ENCODE data around the gene NTMT1. TPM values are rescaled to one million over a fixed set of nuclear protein-coding genes. Genes with fewer than 3 reads are reported as not detected.

NTMT1 gene
- total RNA-seq, 1 experiment from 2014 or later: 84.8 TPM

GRCh38 chr9:129655154-129655553 is 29.2 kb downstream of the NTMT1 start:
- intact Hi-C loops (cut with micrococcal nuclease): no loop called here
- Histone ChIP-seq H3K27ac (ENCODE audit: low read depth, low read length) (no peak overlapping the region), H3K79me2 (ENCODE audit: insufficient read depth, low read length) (no peaks in the 10 kb centered on the region)

More at GRCh38 chr9:129655154-129655553, 29.2 kb downstream of the NTMT1 start:
- ChIA-PET POLR2A (no interaction called here), RAD21 (ENCODE audit: low non-redundant PET in 1 of 2, low total read pairs in 2 of 2, uncharacterized antibody in 2 of 2, unreplicated experiment in 2 of 2) (no interaction called here), CTCF (no interaction called here)
- no peak overlapping the region for H3K4me3 ChIP-seq (replicated peaks in 1 of 2; ENCODE audit: low read depth in 1 of 2, low read length in 2 of 2)
- H3K9me2 ChIP-seq (ENCODE audit: insufficient read depth): no peaks in the 10 kb centered on the region
- peaks cover 3 to 10% of the 10 kb centered on the region in 2 experiments; a peak in 2 of 4 replicates for H3K4me1 ChIP-seq (ENCODE audit: control insufficient read depth in 1 of 2, insufficient read depth in 2 of 2, low read length in 2 of 2)
- H3K4me2 ChIP-seq (ENCODE audit: low read length): no peak overlapping the region
- TF ChIP-seq ZFX (IDR thresholded peaks at IDR 0.05): no peak
- TF ChIP-seq YY1 (IDR thresholded peaks at IDR 0.05; ENCODE audit: extremely low read depth, insufficient replicate concordance, low read depth, low read length): no peak
- no peak for TF ChIP-seq MAX (IDR thresholded peaks at IDR 0.05)
- TF ChIP-seq CTCF (IDR thresholded peaks at IDR 0.05 in 2 of 3, conservative IDR thresholded peaks at IDR 0.05 in 1 of 3; ENCODE audit: borderline replicate concordance in 1 of 3, insufficient read depth in 1 of 3, low read depth in 2 of 3, low read length in 2 of 3): no peak
- TF ChIP-seq TCF7L2 (IDR thresholded peaks at IDR 0.05; ENCODE audit: borderline replicate concordance, extremely low read depth, insufficient read depth, insufficient read length): no peak
- TF ChIP-seq SRF (IDR thresholded peaks at IDR 0.05; ENCODE audit: low read depth): no peak
- TF ChIP-seq ZBTB33 (IDR thresholded peaks at IDR 0.05; ENCODE audit: extremely low read depth, insufficient replicate concordance, low read length): no peak
- no peak for TF ChIP-seq EZH2 (IDR thresholded peaks at IDR 0.05)
- no peak for TF ChIP-seq ELF1 (IDR thresholded peaks at IDR 0.05; ENCODE audit: borderline replicate concordance, low read depth)
- no peak for TF ChIP-seq SIN3A (IDR thresholded peaks at IDR 0.05; ENCODE audit: low read depth)
- no peak for TF ChIP-seq ZNF274 (IDR thresholded peaks at IDR 0.05; ENCODE audit: low read depth, low read length)
- TF ChIP-seq REST (IDR thresholded peaks at IDR 0.05; ENCODE audit: low read depth): no peak
- no peak for TF ChIP-seq RAD21 (IDR thresholded peaks at IDR 0.05; ENCODE audit: low read depth)
- no peak for TF ChIP-seq JUND (IDR thresholded peaks at IDR 0.05)
- DNase-seq (ENCODE audit: low read depth, low spot score): no peak
- no peaks in the 10 kb centered on the region for H3K27me3 ChIP-seq (ENCODE audit: insufficient read depth, low read length)
- no peaks in the 10 kb centered on the region for H4K20me1 ChIP-seq (ENCODE audit: insufficient read depth)
- no peaks in the 10 kb centered on the region for H3K36me3 ChIP-seq (ENCODE audit: control insufficient read depth in 1 of 2, insufficient read depth in 2 of 2, low read length in 2 of 2)
- BruUV-seq (replicated peaks): no TSS peak
- no peak overlapping the region for H2AFZ ChIP-seq (ENCODE audit: low read depth, low read length, poor library complexity, severe bottlenecking)
- ATAC-seq: no peak
- no peak overlapping the region for H3K9ac ChIP-seq (ENCODE audit: low read length)
- no peaks in the 10 kb centered on the region for H3K9me3 ChIP-seq (ENCODE audit: control insufficient read depth in 1 of 2, insufficient read depth in 1 of 2, low read depth in 1 of 2, low read length in 2 of 2)

Measured in HCT116 (cell line).